Skin of body (tissue), 2 donors: ENCODE results near the gene USP2. TPM values are rescaled to one million over a fixed set of nuclear protein-coding genes. Genes with fewer than 3 reads are reported as not detected.

Experiments used
- DNase-seq: peaks from one replicate; lab custom pipeline; 2025; lab: John Stamatoyannopoulos, UW
- total RNA-seq: library from RNA; depleted of rRNA; stranded (reverse); fragments of >200 nt; gene quantifications from one replicate; pipeline ENCODE4 v1.2.3, GENCODE V29; 2014

The USP2 gene
- total RNA-seq, 1 donor from 2014 or later, result 7.0 TPM

DNA sequence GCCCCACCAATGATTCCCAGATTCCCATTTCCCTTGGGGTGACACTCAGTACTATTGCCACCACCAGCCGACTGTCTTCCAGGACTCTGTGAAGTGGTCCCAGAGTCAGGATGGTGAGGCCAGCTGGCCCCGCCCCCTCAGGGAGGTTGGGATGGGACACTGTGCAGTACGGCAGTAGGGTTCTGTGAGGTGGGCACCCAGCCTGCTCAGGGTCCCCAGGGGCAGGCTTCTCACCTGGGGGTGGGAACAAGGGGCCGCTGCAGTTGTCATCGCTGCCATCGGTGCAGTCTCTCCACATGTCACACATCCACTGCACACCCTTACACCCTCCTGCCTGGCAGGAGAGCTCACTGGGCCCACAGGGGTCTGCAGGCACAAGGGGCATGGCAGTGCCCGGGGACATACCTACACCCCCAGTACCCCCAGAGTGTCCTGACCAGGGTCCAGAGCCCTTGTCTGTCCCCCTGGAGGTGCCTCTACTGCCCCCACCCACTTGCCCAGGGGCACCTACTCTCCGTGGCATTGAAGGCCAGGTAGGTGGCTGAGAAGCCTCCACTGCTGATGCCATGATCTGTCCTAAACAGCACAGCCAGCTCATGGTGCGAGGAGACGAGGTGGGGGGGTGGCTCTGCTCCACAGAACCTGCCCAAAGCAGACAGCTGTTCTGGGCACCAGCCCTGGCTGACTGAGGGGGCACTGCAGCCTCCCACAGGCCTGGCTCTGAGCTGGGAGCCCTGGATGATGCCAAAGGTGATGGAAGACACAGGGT lies 38.9 kb downstream of the USP2 start:
- DNase-seq, result no peak

DNA sequence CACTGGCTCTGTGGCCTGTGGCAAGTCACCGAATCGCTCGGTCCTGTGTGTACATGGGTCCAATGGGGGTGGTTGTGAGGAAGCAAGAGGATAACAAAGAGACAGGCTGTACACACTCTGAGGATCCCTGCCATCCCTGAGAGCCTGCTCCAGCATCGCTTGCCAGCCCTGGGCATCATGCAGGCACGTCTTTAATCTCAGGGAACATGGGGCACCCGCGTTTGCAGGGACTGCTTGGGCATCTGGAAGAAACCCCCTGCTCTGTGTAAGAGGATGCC lies 39.5 kb downstream of the USP2 start:
- no peak for DNase-seq

DNA sequence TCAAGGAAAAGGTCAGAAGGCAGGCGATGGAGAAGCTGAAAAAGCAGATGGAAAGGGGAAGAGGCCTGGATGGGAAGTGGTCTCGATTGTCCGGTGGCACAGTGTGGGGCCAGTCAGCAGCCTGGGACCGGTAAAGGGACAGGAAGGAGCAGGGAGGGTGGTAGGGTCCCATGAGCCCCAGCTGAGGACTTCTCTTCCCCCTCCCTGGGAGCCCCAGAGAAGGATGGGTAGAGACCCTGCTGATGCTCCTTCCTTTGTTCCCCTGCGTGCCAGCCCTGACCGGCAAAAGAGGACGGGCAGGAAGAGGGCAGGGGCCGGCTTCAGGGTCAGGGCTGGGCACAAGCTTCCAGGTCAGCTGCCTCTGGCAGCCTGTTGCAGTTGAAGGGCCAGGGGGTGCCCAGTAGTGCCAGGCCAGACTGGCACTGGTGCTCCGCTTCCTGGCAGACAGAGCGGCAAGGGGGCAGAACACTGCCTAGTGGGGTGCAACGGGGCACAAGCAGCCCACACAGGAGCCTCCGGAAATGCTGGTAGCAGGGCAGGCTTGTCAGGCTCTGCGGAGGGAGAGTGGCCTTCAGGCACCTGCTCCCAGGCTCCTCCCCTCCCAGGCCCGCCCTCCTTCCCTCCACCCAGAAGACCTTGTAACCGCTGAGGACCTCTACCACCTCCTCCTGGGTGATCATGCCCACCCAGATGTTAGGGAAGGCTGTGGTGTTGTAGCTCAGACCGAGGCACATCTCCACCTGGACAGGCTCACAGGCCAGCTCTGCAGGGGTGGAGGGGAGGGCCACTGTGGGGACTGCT lies 40.1 kb downstream of the USP2 start:
- DNase-seq, result no peak

DNA sequence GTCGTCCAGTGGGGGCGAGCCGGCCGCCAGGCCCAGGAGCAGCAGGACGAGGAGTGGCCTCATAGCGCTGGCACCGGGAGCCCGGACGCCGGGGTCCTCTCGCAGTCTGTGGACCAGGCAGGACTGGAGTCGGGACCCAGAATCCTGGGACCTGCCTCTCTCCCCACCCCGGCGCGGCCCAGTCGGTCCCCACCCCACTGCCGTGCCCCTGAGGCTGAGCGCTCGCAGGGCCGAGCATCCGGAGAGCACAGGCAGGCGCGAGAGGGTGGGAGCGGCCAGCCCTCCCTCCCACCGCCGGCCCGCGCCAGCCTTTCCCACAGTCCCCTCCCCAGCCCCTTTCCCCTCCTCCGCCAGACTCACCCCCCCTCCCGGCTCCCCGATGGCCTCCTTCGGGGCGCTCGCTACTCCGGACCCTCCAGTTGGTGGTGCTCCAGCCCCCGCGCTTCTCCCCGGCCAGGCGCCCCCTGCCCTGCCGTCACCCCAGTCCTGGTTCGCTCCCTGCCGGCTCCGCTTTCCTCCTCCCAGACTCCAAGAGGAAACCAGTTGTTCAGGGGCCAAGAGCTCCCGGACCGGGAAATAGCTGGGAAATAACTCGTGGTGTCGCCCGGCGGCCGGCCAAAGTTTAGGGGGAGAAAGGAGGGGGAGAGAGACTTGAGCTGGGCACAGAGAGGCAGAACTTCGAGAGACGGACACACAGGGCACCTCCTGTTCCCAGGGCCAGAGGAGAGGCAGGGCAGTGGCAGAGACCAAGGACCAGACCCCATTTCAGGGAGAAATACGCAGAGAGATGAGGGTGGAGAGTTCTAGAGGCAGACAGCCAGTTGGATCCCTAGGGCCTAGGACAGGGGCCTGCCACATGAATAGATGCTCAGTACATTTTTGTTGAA lies 40.9 kb downstream of the USP2 start, which contains the start of gene C1QTNF5:
TSS of gene C1QTNF5 (minus strand) at position 549 of the 887 bp plus-strand sequence. CDS start at position 63, 486 bp downstream.
- peak; percentile 68 for DNase-seq

DNA sequence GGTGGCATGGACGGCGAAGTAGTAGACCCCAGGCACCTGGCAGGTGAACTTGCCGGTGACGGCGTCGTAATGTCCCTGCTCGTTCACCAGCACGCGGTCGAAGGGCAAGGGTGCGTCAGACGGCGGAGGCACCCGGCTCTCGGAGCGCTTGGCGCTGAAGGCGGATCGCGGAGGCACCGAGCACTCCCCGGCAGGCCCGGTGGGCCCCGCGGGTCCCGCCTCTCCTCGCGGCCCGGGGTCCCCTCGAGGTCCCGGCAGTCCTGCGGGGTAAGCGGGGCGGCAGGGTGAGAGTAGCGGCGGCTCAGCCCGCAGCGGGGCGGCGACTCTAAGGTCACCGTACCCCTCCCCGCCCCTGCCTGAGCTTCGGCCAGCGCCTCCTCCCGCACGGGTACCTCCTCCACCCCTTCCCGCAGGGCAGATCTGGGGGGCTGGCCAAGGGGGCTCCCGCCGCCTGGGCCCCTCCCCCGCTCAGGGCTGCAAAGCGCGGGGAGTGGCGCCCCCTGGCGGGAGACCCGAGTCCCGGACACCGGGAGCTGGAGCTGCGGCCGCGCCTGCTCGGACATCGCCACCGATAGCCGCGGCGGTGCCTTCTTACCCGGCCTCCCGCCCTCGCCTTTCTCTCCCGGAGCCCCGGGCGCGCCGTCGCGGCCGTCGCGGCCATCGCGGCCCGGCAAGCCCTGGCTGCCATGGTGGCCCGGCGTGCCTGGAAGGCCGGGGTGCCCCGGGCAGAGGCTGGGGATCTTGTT lies 41.7 kb downstream of the USP2 start:
- peak; percentile 17 for DNase-seq

DNA sequence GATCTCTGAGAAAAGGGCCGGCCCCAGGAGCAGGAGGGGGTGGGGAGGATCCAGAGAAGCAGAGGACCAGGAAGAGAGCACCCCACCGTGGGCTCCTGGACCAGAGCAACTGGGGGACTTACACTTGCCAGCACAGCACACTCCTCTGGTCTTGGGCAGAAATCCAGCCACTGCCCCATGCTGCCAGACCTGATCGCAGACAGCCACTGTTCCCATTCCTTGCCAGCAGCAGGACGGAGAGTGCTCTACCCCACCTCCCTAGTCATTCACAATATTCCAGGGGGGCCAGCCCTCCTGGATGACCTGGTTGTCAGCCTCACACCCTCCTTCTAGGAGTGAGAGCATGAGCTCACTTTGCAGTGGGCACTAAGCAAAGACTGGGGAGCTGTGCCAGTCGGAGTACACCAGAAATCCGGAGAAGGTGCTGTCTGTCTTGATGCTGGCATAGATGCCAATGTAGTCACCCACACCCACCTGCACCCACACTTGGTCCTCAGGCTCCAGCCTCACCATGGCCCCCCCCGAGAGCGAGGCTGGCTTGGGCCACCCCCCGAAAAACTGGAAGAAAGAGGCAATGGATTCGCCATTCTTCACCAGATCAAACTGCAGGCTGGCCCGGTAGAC lies 42.4 kb downstream of the USP2 start:
- DNase-seq, result no peak

DNA sequence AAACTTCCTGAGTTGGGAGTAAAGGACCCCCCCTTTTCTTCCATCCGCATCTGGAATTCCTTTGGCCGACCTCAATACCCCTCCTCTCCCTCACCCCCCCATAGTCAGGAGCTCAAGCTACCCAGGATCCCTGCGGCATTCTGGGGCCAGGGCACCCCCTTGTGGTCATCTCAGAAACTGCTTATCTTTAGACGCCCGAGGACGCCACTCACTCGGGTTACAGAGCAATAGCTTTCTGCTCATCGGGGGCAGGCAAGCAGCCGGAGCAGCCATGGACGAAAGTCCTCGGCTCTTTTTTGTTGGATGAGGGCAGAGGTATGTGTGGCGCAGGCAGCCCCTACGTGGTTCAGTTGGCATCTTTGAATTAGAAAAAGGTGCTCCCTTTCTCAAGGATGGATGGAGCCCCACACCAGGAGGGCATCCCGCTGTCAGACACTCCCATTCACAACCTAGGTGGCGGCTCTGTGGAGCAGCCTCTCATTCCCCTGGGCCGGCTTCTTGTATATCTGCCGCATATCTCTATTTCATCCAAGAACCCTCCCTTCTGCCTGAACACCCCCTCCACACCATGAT lies 43.1 kb downstream of the USP2 start:
- DNase-seq, result peak; percentile 50

DNA sequence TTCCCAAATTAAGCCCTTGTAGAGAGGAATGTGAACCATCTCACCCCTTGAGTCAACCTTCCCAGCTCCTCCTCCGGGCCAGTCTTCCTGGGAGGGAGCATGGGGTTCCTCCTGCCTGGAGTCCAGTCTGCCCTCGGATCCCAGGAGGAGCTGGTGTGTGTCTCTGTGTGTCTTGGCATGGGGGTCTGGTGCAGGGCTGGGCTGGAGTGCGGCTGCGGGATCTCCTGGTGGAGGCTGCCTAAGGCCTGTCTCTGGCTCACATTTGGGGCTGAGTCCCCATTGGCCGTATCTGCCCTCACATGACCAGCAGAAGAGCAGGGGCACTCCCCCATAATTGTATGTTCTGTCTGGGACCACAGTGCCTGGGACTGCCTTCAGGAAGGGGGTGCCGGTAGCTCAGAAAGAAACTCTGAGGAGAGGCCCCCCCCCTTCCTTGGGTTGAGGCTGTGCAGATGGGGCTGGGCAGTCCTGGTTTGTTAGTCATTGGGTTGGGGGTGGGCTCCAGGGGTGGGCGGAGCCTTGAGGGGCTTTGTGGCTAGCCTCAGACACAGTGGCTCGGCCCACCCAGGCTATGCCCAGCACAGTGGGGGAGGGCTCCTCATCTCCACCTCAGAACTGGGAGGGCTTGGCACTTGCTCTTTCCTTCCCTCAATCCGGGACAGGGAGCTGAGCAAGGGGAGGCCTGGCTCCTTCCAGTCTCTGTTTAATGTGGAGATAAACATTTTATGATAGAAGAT lies 43.7 kb downstream of the USP2 start:
- no peak for DNase-seq

DNA sequence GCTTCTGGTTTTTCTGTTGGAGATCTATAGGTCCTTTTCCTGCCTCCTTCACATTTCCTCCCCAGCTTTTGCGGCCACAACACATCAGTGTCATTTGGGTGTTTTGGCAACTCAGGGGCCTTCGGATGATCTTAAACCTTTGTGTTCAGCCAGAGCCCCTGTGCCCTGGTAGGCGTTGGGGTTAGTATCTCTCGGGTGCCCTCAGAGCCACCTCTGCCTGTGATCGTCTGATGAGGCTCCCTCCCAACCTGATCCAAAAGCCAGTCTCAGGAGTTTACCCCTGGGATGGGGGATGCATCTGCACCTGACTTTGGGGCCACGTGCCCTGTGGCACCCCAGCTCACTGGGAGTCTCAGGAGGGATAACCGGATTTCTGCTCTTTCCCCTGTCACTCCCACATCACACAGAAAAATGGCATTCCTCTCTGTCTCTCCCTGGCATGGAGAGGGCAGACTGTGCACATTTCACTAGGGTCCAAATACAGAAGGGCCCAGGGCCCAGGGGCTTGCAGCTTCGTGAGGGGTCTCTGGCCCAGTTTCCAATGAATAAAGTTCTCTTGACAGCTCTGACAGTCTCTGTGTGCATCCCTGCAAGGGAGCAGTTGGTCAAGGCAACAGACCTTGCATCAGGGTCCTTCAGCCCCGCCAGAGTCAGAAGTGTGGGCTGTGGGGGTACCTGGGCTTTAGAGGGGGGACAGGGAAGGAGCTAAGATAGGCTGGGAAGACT lies 44.6 kb downstream of the USP2 start:
- no peak for DNase-seq

DNA sequence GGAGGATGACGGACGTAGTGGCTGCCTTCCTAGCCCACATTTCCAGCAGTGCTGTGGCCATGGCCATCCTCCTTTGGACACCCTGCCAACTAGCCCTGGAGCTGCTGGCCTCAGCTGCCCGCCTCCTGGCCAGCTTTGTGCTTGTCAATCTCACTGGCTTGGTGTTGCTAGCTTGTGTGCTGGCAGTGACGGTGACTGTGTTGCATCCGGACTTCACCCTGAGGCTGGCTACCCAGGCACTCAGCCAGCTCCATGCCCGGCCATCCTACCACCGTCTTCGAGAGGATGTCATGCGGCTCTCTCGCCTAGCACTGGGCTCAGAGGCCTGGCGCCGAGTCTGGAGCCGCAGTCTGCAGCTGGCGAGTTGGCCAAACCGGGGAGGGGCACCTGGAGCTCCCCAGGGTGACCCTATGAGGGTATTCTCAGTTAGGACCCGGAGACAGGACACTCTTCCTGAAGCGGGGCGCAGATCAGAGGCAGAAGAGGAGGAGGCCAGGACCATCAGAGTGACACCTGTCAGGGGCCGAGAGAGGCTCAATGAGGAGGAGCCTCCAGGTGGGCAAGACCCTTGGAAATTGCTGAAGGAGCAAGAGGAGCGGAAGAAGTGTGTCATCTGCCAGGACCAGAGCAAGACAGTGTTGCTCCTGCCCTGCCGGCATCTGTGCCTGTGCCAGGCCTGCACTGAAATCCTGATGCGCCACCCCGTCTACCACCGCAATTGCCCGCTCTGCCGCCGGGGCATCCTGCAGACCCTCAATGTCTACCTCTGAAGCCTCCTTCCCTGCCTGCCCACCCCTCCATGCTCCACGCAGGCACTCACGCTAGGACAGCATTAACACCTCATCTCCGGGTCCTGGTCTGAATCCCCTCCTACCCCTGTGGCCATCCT lies 45.6 kb downstream of the USP2 start:
- DNase-seq, result no peak

DNA sequence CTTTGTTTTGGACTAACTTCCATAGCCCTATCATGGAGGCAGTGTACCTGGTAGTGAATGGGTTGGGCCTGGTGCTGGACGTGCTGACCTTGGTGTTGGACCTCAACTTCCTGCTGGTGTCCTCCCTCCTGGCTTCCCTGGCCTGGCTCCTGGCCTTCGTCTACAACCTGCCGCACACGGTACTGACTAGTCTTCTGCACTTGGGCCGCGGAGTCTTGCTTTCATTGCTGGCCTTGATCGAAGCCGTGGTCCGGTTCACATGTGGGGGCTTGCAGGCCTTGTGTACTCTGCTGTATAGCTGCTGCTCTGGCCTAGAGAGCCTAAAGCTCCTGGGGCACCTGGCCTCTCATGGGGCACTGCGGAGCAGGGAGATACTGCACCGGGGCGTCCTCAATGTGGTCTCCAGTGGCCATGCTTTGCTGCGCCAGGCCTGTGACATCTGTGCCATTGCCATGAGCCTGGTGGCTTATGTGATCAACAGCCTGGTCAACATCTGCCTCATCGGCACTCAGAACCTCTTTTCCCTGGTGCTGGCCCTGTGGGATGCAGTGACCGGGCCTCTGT lies 46.3 kb downstream of the USP2 start:
- DNase-seq, result no peak

DNA sequence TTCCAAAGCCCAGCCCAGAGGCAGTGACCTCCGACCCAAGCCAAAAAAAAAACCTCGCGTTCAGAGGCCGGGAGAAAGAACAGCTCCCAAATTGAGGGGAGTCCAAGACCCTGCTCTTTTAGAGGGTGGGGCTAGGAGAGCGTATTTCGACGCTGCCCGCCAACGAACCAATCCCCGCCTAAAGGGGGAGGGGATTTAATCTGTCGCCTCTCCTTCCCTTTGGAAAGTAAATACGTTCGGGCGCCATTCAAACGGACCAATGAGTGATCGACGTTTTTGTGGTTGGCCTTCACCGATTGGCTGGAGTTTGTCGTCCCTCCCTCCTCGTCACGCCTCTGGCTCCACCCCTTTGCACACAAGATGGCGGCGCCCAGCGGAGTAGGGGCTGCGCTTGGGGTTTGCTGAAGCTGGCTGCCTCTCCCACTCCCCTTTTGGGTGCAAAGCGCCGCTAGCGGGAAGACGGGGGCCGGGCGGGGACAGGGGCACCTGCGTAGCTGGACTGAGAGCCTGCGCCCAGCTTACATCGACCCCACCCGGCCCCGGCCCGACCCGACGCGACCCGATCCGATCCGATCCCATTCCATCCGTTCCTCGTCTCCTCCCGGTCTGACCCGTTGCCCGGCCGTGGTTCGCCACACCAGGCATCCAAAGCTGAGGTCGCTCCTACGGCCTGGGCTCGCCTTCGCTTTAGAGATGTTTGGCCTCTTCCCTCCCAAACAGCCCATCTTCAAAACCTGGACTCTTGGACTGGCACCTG lies 47.1 kb downstream of the USP2 start, which contains the start of gene RNF26:
TSS of gene RNF26 (plus strand) at position 354 of the 757 bp plus-strand sequence. CDS start 596 bp downstream, outside the sequence.
- DNase-seq, result peak; percentile 99

DNA sequence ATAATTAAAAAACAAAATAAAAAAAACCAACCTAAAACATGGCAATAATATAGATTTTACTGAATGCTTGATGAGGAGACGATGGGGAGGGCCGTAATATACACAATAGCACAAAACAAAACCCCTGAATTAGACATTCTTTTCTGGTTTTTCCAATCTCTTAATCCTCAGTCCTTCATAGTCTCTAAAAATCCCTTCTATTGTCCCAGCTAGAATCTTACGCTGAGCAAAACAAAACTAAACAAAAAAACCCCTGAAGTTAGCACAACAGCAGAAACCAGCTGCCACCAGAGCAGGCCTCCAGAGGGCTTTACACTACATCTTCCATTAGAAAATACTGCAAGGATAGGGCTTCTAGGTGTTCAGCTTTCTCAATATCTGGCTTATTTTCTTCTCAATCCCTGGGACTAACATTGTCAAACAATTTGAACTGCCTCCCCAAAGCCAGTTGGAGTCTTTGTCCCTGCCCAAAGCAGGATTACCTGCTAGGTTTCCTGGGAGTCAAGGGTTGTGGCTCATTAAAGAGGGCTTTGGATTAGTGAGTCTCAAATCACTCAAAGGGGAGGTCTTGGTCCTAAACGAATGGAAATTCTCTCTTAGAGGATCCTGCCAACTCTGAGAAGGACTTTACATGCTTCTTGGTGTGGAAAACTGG lies 49.3 kb downstream of the USP2 start:
- DNase-seq, result no peak

DNA sequence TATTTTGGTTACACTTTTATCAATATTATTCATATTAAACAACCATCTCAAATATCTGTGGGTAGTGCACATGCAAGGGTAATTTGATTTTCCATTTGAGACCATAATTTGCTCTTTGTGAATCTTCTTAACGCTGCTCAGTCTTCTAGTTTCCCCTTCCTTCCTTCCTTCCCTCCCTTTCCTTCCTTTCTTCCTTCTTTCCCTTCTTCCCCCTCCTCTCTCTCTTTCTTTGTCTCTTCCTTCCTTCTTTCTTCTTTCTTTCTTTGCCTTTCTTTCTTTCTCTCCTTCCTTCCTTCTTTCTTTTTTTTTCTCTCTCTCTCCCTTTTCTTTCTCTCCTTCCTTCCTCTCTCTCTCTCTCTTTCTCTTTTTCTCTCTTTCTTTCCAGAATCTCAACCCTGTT lies 51.3 kb downstream of the USP2 start:
- no peak for DNase-seq

DNA sequence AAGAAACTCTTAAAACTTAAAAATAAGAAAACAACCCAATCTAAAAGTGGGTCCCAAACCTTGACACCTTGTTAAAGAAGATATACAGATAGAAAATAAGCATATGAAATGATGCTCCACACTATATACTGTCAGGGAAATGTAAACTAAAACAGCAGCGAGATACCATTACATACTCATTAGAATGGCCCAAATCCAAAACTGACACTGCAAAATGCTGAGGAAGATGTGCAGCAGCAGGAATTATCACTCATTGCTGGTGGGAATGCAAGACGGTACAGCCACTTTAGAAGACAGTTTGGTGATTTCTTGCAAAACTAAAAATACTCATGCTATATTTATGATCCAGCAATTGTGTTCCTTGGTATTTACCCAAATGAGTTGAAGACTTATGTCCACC lies 52.2 kb downstream of the USP2 start:
- no peak for DNase-seq

DNA sequence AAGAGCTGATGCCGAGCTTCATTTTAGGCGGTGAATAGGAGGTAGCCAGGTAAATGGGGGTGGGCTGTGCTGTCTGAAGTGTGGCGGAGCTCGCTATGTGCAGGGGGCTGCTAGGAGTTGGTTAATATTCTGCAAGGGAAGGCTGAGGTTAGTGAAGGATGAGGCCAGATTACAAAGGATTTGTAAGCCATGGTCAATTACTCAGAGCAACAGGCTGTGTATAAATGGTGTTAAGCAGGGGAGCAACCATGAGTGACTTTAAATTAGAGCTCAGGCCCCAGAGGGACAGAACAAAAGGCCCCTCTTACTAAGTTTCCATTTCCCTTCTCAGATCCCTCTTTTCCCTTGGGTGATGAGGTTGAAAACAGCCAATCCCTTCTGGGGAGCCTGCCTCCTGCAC lies 57.3 kb downstream of the USP2 start:
- DNase-seq, result no peak
